H1 (cell line): Measurements from ENCODE around the gene ANKRD11. TPM values are rescaled to one million over a fixed set of nuclear protein-coding genes. Genes with fewer than 3 reads are reported as not detected.

ENCODE experiments used
- CHD7 ChIP-seq: fragments of 300-600 bp; sonication (generic); IDR thresholded peaks from 2 replicates; pipeline ENCODE4 v1.7.1; 2012; ENCODE audit warnings: low read length, moderate library complexity, mild to moderate bottlenecking, inconsistent platforms; ENCODE audit not compliant: insufficient replicate concordance
- CTCF ChIP-seq, 3 experiments: IDR thresholded peaks; 1 replicate in 2 of 3; 2 replicates in 1 of 3; pipeline versions ENCODE4 v1.5.1 to v1.6.1; 2011; ENCODE audit warnings: low read length in 3 of 3, mild to moderate bottlenecking in 3 of 3, inconsistent platforms in 2 of 3, low read depth in 1 of 3, moderate library complexity in 1 of 3; ENCODE audit not compliant: insufficient read depth in 1 of 3; ENCODE audit errors: control extremely low read depth in 1 of 3
- EP300 ChIP-seq, 2 experiments: IDR thresholded peaks; 1 replicate in 1 of 2; 2 replicates in 1 of 2; pipeline ENCODE4 v1.6.1; 2011 to 2012; ENCODE audit warnings: low read depth in 2 of 2, low read length in 2 of 2, mild to moderate bottlenecking in 2 of 2, borderline replicate concordance in 1 of 2, inconsistent platforms in 1 of 2, moderate library complexity in 1 of 2
- SIN3A ChIP-seq, 2 experiments: IDR thresholded peaks in 1 of 2; conservative IDR thresholded peaks in 1 of 2; 2 replicates each; pipeline ENCODE4 v1.6.1; 2011 to 2012; ENCODE audit warnings: low read length in 2 of 2, improper control_type of control experiment in 1 of 2, low read depth in 1 of 2, mild to moderate bottlenecking in 1 of 2
- SP4 ChIP-seq: IDR thresholded peaks from 2 replicates; pipeline ENCODE4 v1.6.1; 2012; ENCODE audit warnings: low read length, inconsistent platforms
- SUZ12 ChIP-seq: fragments of 200-600 bp; sonication (generic); IDR thresholded peaks from 2 replicates; pipeline ENCODE4 v1.6.1; 2012; ENCODE audit warnings: mild to moderate bottlenecking, inconsistent platforms, low read length, moderate library complexity, mixed read lengths
- polyA plus RNA-seq, 7 experiments: library from polyadenylated mRNA; depleted of rRNA in 3 of 7; stranded (reverse) in 5 of 7; unstranded in 2 of 7; fragments of >200 nt in 5 of 7; fragments of 200-250 nt in 2 of 7; gene quantifications; 1 replicate in 5 of 7; 2 replicates in 1 of 7; 4 replicates in 1 of 7; pipeline versions ENCODE4 v1.2.1 to v1.2.3, GENCODE V29; 2011 to 2013; ENCODE audit warnings: missing spikeins in 2 of 7, mixed read lengths in 2 of 7
- total RNA-seq: library from RNA; stranded (reverse); fragmentation: NEBNext Ultra II Directional; extraction: Animal tissue kit (Norgen Biotek cat#: 25700); gene quantifications from 2 replicates; pipeline ENCODE4 v1.2.1, GENCODE V29; 2021

Gene ANKRD11
- total and polyA plus RNA-seq, 2 of the 8 experiments (the other 6 are each of a cell fraction or from before 2014, with no cell fraction given): 46.5 to 142 TPM

DNA sequence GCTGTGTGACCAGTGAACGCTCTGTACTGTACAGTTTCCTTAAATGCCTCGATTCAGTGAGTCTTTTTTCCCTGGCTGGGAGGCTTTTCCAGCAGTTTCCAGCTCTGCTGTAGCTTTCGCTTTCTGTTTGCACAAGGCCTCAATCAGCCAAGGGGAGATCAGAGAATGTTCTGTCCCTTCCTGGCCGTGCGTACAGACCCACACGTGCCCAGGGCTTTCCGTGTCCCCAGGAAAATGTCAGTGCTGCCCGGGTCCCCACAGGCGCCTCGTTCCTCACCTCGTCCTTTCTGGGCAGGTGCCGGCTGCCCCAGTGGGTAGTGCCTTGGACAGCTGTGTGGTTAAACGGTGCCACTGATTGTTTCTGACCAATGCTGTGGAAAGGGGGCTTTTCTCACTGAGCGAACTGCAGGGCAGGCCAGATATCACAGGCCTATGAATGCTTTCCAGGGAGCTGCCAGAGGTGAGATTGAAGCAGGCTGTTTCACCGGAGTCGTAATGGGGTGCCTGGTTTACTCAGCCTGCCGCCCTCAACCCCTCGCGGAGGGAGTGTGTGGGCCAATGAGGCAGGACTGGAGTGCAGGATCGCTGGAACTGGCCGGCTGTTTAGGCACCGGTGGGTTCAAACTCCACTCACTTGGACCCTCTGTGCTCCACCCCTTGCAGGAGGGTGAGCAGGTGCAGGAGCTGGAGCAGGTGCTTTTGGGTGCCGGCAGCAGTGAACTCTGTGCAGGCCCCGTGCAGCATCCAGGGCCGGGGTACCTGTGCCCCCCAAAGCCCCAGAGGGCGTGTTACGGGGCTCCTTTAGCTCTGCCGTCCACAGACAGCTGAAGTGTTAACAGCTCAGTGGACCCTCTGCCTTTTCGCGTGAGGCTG, 228.4 kb downstream of the ANKRD11 start (continued):
- no peak for TF ChIP-seq CTCF (IDR thresholded peaks at IDR 0.05; ENCODE audit: control extremely low read depth in 1 of 3, insufficient read depth in 1 of 3, low read depth in 1 of 3, low read length in 3 of 3)
- TF ChIP-seq CHD7: no peak
- no peak for TF ChIP-seq SUZ12
- TF ChIP-seq EP300 (IDR thresholded peaks at IDR 0.05; ENCODE audit: borderline replicate concordance in 1 of 2, low read depth in 2 of 2, low read length in 2 of 2): no peak
- TF ChIP-seq SP4: no peak
- TF ChIP-seq SIN3A (conservative IDR thresholded peaks at IDR 0.05 in 1 of 2, IDR thresholded peaks at IDR 0.05 in 1 of 2; ENCODE audit: low read depth in 1 of 2, low read length in 2 of 2): no peak
